ENCODE data around the gene RAB43. TPM values are rescaled to one million over a fixed set of nuclear protein-coding genes. Genes with fewer than 3 reads are reported as not detected.

The RAB43 gene
- total RNA-seq, 1 donor from 2014 or later = 34.5 TPM

GRCh38 chr3:129107793-129108192, 13.8 kb downstream of the RAB43 start:
- DNase-seq (ENCODE audit: low read depth) (no peak), FAIRE-seq (no peak)
- Histone ChIP-seq H3K79me2 (ENCODE audit: insufficient read depth, low read length) (peaks cover 55% of the 10 kb centered on the region), H3K4me1 (ENCODE audit: insufficient read depth, low read length) (no peaks in the 10 kb centered on the region), H3K4me3 (ENCODE audit: insufficient read depth, low read depth, low read length) (no peak overlapping the region), H2AFZ (ENCODE audit: low read depth, low read length) (no peak overlapping the region), H3K9ac (ENCODE audit: low read length) (no peak overlapping the region), H4K20me1 (ENCODE audit: insufficient read depth, low read length) (peaks cover 76% of the 10 kb centered on the region), H3K36me3 (ENCODE audit: insufficient read depth, low read length) (peaks cover 3% of the 10 kb centered on the region), H3K27me3 (ENCODE audit: insufficient read depth, low read length) (no peaks in the 10 kb centered on the region), H3K9me3 (ENCODE audit: insufficient read depth, low read depth, low read length) (no peaks in the 10 kb centered on the region), H3K4me2 (ENCODE audit: low read length) (no peak overlapping the region), H3K27ac (ENCODE audit: low read depth, low read length) (no peak overlapping the region)
- H3K27ac Mint-ChIP-seq (ENCODE audit: unreplicated experiment) = no peak overlapping the region
- no peaks in the 10 kb centered on the region for H3K27me3 Mint-ChIP-seq (ENCODE audit: low read depth, unreplicated experiment)
- TF ChIP-seq CTCF (IDR thresholded peaks at IDR 0.05; ENCODE audit: insufficient read depth, low read depth, low read length) = no peak
- no peak for TF ChIP-seq EZH2 (IDR thresholded peaks at IDR 0.05; ENCODE audit: insufficient read depth, low read length)
- peaks cover 14% of the 10 kb centered on the region for H3K36me3 Mint-ChIP-seq (ENCODE audit: low read depth, unreplicated experiment)
- peaks cover 2% of the 10 kb centered on the region for H3K4me1 Mint-ChIP-seq (ENCODE audit: low read depth, unreplicated experiment)
- H3K9me3 Mint-ChIP-seq (ENCODE audit: unreplicated experiment) = no peaks in the 10 kb centered on the region
- no peak overlapping the region for H3K4me3 Mint-ChIP-seq (ENCODE audit: unreplicated experiment)

GRCh38 chr3:129106866-129107565, 14.6 kb downstream of the RAB43 start:
- Histone ChIP-seq H3K4me3 (ENCODE audit: insufficient read depth, low read depth, low read length) (no peak overlapping the region), H4K20me1 (ENCODE audit: insufficient read depth, low read length) (peaks cover 74% of the 10 kb centered on the region), H3K79me2 (ENCODE audit: insufficient read depth, low read length) (peaks cover 51% of the 10 kb centered on the region), H2AFZ (ENCODE audit: low read depth, low read length) (no peak overlapping the region), H3K4me1 (ENCODE audit: insufficient read depth, low read length) (no peaks in the 10 kb centered on the region), H3K27me3 (ENCODE audit: insufficient read depth, low read length) (no peaks in the 10 kb centered on the region), H3K36me3 (ENCODE audit: insufficient read depth, low read length) (no peaks in the 10 kb centered on the region), H3K9ac (ENCODE audit: low read length) (no peak overlapping the region), H3K4me2 (ENCODE audit: low read length) (no peak overlapping the region), H3K9me3 (ENCODE audit: insufficient read depth, low read depth, low read length) (no peaks in the 10 kb centered on the region), H3K27ac (ENCODE audit: low read depth, low read length) (no peak overlapping the region)
- H3K4me3 Mint-ChIP-seq (ENCODE audit: unreplicated experiment) = no peak overlapping the region
- H3K9me3 Mint-ChIP-seq (ENCODE audit: unreplicated experiment) = no peaks in the 10 kb centered on the region
- TF ChIP-seq EZH2 (IDR thresholded peaks at IDR 0.05; ENCODE audit: insufficient read depth, low read length) (no peak), CTCF (IDR thresholded peaks at IDR 0.05; ENCODE audit: insufficient read depth, low read depth, low read length) (no peak)
- no peaks in the 10 kb centered on the region for H3K27me3 Mint-ChIP-seq (ENCODE audit: low read depth, unreplicated experiment)
- no peak for DNase-seq (ENCODE audit: low read depth)
- H3K36me3 Mint-ChIP-seq (ENCODE audit: low read depth, unreplicated experiment) = peaks cover 14% of the 10 kb centered on the region
- H3K4me1 Mint-ChIP-seq (ENCODE audit: low read depth, unreplicated experiment) = peaks cover 2% of the 10 kb centered on the region
- FAIRE-seq = no peak
- H3K27ac Mint-ChIP-seq (ENCODE audit: unreplicated experiment) = no peak overlapping the region

- DNase-seq (ENCODE audit: low read depth) (no peak), FAIRE-seq (no peak)
- no peak overlapping the region for H2AFZ ChIP-seq (ENCODE audit: low read depth, low read length)
- Mint-ChIP-seq H3K4me3 (ENCODE audit: unreplicated experiment) (no peak overlapping the region), H3K9me3 (ENCODE audit: unreplicated experiment) (no peaks in the 10 kb centered on the region), H3K27ac (ENCODE audit: unreplicated experiment) (no peak overlapping the region), H3K4me1 (ENCODE audit: low read depth, unreplicated experiment) (peaks cover 5% of the 10 kb centered on the region), H3K36me3 (ENCODE audit: low read depth, unreplicated experiment) (peaks cover 16% of the 10 kb centered on the region), H3K27me3 (ENCODE audit: low read depth, unreplicated experiment) (no peaks in the 10 kb centered on the region)
- no peaks in the 10 kb centered on the region for H3K36me3 ChIP-seq (ENCODE audit: insufficient read depth, low read length)
- TF ChIP-seq EZH2 (IDR thresholded peaks at IDR 0.05; ENCODE audit: insufficient read depth, low read length) = no peak
- TF ChIP-seq CTCF (IDR thresholded peaks at IDR 0.05; ENCODE audit: insufficient read depth, low read depth, low read length) = no peak
- H3K79me2 ChIP-seq (ENCODE audit: insufficient read depth, low read length) = peaks cover 58% of the 10 kb centered on the region
- no peaks in the 10 kb centered on the region for H3K9me3 ChIP-seq (ENCODE audit: insufficient read depth, low read depth, low read length)
- H3K27ac ChIP-seq (ENCODE audit: low read depth, low read length) = no peak overlapping the region
- H4K20me1 ChIP-seq (ENCODE audit: insufficient read depth, low read length) = peaks cover 79% of the 10 kb centered on the region
- H3K9ac ChIP-seq (ENCODE audit: low read length) = no peak overlapping the region
- H3K4me2 ChIP-seq (ENCODE audit: low read length) = no peak overlapping the region
- no peaks in the 10 kb centered on the region for H3K27me3 ChIP-seq (ENCODE audit: insufficient read depth, low read length)
- H3K4me1 ChIP-seq (ENCODE audit: insufficient read depth, low read length) = no peaks in the 10 kb centered on the region
- H3K4me3 ChIP-seq (ENCODE audit: insufficient read depth, low read depth, low read length) = no peak overlapping the region
These were observed 15.3 kb downstream of the RAB43 start for GRCh38 chr3:129106320-129106719.

All from astrocyte (in vitro differentiated cells and primary cell).